ENCODE measurements around the gene ARL14EPL. TPM values are rescaled to one million over a fixed set of nuclear protein-coding genes. Genes with fewer than 3 reads are reported as not detected.

ARL14EPL gene
- total RNA-seq (not detected in 2 replicates), polyA plus RNA-seq (not detected in 2 replicates), polyA minus RNA-seq (ENCODE audit: low replicate concordance) (not detected in 2 replicates)
- not detected in 2 replicates for polyA plus RNA-seq (2012)

DNA sequence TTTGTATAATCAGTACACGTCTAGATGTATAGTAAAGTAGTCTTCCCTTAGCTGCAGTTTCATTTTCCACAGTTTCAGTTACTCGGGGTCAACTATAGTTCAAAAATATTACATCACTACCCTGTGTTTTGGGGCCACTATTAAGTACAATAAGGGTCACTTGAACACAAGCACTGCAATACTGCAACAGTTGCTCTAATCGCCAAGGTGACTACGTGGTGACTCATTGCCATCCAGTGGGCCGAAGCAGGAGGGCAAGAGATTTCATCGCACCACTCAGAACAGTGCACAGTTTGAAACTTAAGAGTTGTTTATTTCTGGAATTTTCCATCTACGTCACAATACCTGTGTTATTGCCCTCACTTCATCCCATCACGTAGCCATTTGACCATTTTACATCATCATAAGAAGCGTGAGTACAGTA lies at the start of gene ARL14EPL:
Gene ARL14EPL, plus strand, starts transcription at position 379 of the 424 bp plus-strand sequence. CDS start 18,994 bp downstream, outside the sequence.
- Histone ChIP-seq H3K9me3 (ENCODE audit: control insufficient read depth, insufficient read depth, low read depth, low read length) (no peaks in the 10 kb centered on the region), H3K4me1 (ENCODE audit: control insufficient read depth, extremely low read depth, insufficient read depth, low read length) (no peaks in the 10 kb centered on the region), H3K79me2 (ENCODE audit: control insufficient read depth, insufficient read depth, low read length) (no peaks in the 10 kb centered on the region), H3K4me2 (ENCODE audit: extremely low read depth, insufficient read depth, low read length) (peak within 1 kb of the TSS; percentile 42), H3K4me3 (replicated peaks in 1 of 4; ENCODE audit: control extremely low read depth in 1 of 4, insufficient read depth in 1 of 4, low read depth in 3 of 4, low read length in 4 of 4) (no peak within 1 kb of the TSS), H3K9ac (ENCODE audit: insufficient read depth, low read length) (no peak within 1 kb of the TSS), H4K20me1 (ENCODE audit: control insufficient read depth, extremely low read depth, insufficient read depth, low read length) (no peaks in the 10 kb centered on the region), H2AFZ (ENCODE audit: low read length) (no peak within 1 kb of the TSS), H3K27me3 (ENCODE audit: control insufficient read depth, insufficient read depth, low read length) (no peaks in the 10 kb centered on the region), H3K36me3 (ENCODE audit: control insufficient read depth, insufficient read depth, low read length) (no peaks in the 10 kb centered on the region), H3K27ac (ENCODE audit: insufficient read depth, low read length) (no peak within 1 kb of the TSS)
- peak; percentile 91 to 94 for DNase-seq (ENCODE audit: low read depth in 2 of 2)
- TF ChIP-seq, protein P1, sequence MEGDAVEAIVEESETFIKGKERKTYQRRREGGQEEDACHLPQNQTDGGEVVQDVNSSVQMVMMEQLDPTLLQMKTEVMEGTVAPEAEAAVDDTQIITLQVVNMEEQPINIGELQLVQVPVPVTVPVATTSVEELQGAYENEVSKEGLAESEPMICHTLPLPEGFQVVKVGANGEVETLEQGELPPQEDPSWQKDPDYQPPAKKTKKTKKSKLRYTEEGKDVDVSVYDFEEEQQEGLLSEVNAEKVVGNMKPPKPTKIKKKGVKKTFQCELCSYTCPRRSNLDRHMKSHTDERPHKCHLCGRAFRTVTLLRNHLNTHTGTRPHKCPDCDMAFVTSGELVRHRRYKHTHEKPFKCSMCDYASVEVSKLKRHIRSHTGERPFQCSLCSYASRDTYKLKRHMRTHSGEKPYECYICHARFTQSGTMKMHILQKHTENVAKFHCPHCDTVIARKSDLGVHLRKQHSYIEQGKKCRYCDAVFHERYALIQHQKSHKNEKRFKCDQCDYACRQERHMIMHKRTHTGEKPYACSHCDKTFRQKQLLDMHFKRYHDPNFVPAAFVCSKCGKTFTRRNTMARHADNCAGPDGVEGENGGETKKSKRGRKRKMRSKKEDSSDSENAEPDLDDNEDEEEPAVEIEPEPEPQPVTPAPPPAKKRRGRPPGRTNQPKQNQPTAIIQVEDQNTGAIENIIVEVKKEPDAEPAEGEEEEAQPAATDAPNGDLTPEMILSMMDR (conservative IDR thresholded peaks at IDR 0.05 in 1 of 2, IDR thresholded peaks at IDR 0.05 in 1 of 2; ENCODE audit: low read depth in 1 of 2, low read length in 2 of 2), result peak; percentile 32 to 60
- no peak for TF ChIP-seq EZH2 (IDR thresholded peaks at IDR 0.05; ENCODE audit: low read length, missing control alignments)

DNA sequence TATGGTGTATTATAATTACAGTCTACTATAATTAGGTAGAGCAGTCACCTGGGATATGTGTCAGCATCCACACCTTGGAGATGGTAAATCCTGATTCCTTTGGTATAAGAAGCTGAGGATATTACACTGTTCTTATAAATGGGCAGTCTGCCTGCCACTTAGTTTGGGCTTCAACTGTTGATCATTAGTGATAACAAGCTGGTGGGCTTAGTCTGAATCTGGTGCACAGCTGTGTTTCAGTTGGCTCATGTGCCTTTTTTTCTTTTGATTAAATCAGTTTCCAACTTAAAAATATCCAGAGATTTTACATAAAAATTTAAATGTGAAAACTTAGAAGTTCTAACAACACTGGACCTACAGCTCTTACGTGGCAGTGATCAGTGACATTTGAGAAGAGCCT lies 48.8 kb upstream of the ARL14EPL start:
- peaks cover 11% of the 10 kb centered on the region for H3K4me1 ChIP-seq (ENCODE audit: control insufficient read depth, extremely low read depth, insufficient read depth, low read length)
- TF ChIP-seq, protein P1 (conservative IDR thresholded peaks at IDR 0.05 in 1 of 2, IDR thresholded peaks at IDR 0.05 in 1 of 2; ENCODE audit: low read depth in 1 of 2, low read length in 2 of 2), result no peak
- no peak for TF ChIP-seq EZH2 (IDR thresholded peaks at IDR 0.05; ENCODE audit: low read length, missing control alignments)
- no peak overlapping the region for H3K9ac ChIP-seq (ENCODE audit: insufficient read depth, low read length)
- H3K27me3 ChIP-seq (ENCODE audit: control insufficient read depth, insufficient read depth, low read length), result no peaks in the 10 kb centered on the region
- H4K20me1 ChIP-seq (ENCODE audit: control insufficient read depth, extremely low read depth, insufficient read depth, low read length), result no peaks in the 10 kb centered on the region
- DNase-seq (ENCODE audit: low read depth in 2 of 2), result no peak
- H3K27ac ChIP-seq (ENCODE audit: insufficient read depth, low read length), result no peak overlapping the region
- H2AFZ ChIP-seq (ENCODE audit: low read length), result no peak overlapping the region
- H3K9me3 ChIP-seq (ENCODE audit: control insufficient read depth, insufficient read depth, low read depth, low read length), result no peaks in the 10 kb centered on the region
- H3K4me3 ChIP-seq (replicated peaks in 1 of 4; ENCODE audit: control extremely low read depth in 1 of 4, insufficient read depth in 1 of 4, low read depth in 3 of 4, low read length in 4 of 4), result no peak overlapping the region
- H3K36me3 ChIP-seq (ENCODE audit: control insufficient read depth, insufficient read depth, low read length), result no peaks in the 10 kb centered on the region
- H3K4me2 ChIP-seq (ENCODE audit: extremely low read depth, insufficient read depth, low read length), result no peak overlapping the region
- no peaks in the 10 kb centered on the region for H3K79me2 ChIP-seq (ENCODE audit: control insufficient read depth, insufficient read depth, low read length)

DNA sequence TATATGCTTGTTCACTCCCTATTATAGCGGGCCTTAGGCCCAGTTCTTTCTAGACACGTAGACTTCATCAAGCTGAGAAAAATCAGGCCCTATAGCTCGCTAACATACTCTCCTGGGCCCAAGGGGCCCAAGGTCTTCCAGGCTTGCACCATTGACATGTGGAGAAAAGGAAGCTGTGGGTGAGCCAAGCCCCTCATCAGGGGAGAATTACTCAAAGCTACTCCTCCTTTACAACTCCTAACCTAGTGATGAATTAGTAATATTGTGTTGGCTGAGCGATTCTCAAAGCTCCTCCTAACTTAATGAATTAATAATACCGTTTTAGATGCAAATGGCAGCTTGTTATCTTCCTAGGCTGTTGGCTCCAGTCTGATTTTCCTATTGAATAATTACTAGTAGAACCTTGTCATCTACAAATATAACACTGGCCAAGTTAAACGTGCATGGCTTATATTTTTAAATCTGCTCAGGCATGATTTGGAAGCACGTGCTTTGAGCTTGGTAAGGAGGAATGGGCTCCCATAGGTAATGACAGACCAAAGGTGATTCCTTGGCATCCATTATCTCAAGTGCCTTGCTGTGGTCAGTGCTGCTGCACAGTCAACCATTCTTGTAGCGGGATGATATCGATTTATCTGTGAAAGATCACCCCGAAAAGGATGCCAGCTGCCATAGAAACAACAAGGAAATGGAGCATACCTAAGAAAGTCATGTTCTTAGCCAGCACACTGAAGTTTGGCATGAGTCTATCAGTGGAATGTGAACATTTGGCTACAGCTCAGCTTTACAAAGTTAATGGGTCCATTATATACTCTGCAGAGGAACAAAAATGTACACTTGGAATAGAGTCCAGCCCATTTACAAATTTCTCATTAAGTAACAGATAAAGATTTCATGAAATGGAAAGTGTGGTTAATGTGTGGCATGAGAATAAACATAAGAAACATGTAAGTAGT lies 46.2 kb upstream of the ARL14EPL start:
- TF ChIP-seq EZH2 (IDR thresholded peaks at IDR 0.05; ENCODE audit: low read length, missing control alignments), result no peak
- TF ChIP-seq, protein P1 (conservative IDR thresholded peaks at IDR 0.05 in 1 of 2, IDR thresholded peaks at IDR 0.05 in 1 of 2; ENCODE audit: low read depth in 1 of 2, low read length in 2 of 2), result no peak
- Histone ChIP-seq H3K4me3 (replicated peaks in 1 of 4; ENCODE audit: control extremely low read depth in 1 of 4, insufficient read depth in 1 of 4, low read depth in 3 of 4, low read length in 4 of 4) (no peak overlapping the region), H3K36me3 (ENCODE audit: control insufficient read depth, insufficient read depth, low read length) (no peaks in the 10 kb centered on the region), H3K27me3 (ENCODE audit: control insufficient read depth, insufficient read depth, low read length) (no peaks in the 10 kb centered on the region), H3K27ac (ENCODE audit: insufficient read depth, low read length) (no peak overlapping the region), H3K4me2 (ENCODE audit: extremely low read depth, insufficient read depth, low read length) (no peak overlapping the region), H3K9me3 (ENCODE audit: control insufficient read depth, insufficient read depth, low read depth, low read length) (no peaks in the 10 kb centered on the region), H3K4me1 (ENCODE audit: control insufficient read depth, extremely low read depth, insufficient read depth, low read length) (no peaks in the 10 kb centered on the region), H2AFZ (ENCODE audit: low read length) (no peak overlapping the region), H3K79me2 (ENCODE audit: control insufficient read depth, insufficient read depth, low read length) (no peaks in the 10 kb centered on the region), H3K9ac (ENCODE audit: insufficient read depth, low read length) (no peak overlapping the region), H4K20me1 (ENCODE audit: control insufficient read depth, extremely low read depth, insufficient read depth, low read length) (no peaks in the 10 kb centered on the region)
- peak; percentile 80 to 87 for DNase-seq (ENCODE audit: low read depth in 2 of 2)

Data from fibroblast of lung (primary cell).